GM12878 (cell line): ENCODE measurements around the gene ZNF672. TPM values are rescaled to one million over a fixed set of nuclear protein-coding genes. Genes with fewer than 3 reads are reported as not detected.

Source experiments
- ATAC-seq: fragments of 200-7000 bp; cut with Tn5 transposase; 3 replicates; pipeline ENCODE4 v1.9.1; 2020; ENCODE audit warnings: mild to moderate bottlenecking, moderate library complexity
- BruUV-seq: library from RNA; stranded (reverse); fragments of 400-500 nt; replicated peaks from 2 replicates; lab custom pipeline; 2021; lab: Mats Ljungman, UMichigan
- CTCF ChIA-PET: fragments of 300-600 bp; sonication (Branson Sonifier 250); formaldehyde crosslinking; extraction: SDS; loops from one replicate; lab custom pipeline; 2021; ENCODE audit warnings: inconsistent platforms; lab: Yijun Ruan, JAX
- POLR2A ChIA-PET: fragments of 350-600 bp; formaldehyde crosslinking; extraction: SDS; loops from one replicate; lab custom pipeline; 2021; ENCODE audit warnings: inconsistent platforms; lab: Charles Lee
- RAD21 ChIA-PET: fragments of 300-600 bp; sonication (Branson Sonifier 250); formaldehyde crosslinking; loops from one replicate; lab custom pipeline; 2023; ENCODE audit warnings: antibody characterized with exemption; ENCODE audit not compliant: unreplicated experiment; lab: Charles Lee
- SMC1A ChIA-PET: fragments of 300-600 bp; sonication (Branson Sonifier 250); formaldehyde crosslinking; loops from one replicate; lab custom pipeline; 2023; ENCODE audit not compliant: unreplicated experiment, uncharacterized antibody; lab: Charles Lee
- DNase-seq: peaks from one replicate; pipeline ENCODE4 v3.0.0-alpha.2; 2011; ENCODE audit warnings: low read depth, low spot score
- FAIRE-seq: peaks from 3 replicates; lab custom pipeline; 2011; peaks lifted over from hg19 to GRCh38; lab: Jason Lieb, UNC
- H2AFZ ChIP-seq: 2 replicates; pipeline ENCODE4 v1.6.0; 2011; ENCODE audit warnings: low read depth, low read length, control low read depth; ENCODE audit not compliant: control insufficient read depth
- H3K27ac ChIP-seq: 2 replicates; pipeline ENCODE4 v1.5.1; 2011; ENCODE audit warnings: control low read depth; ENCODE audit not compliant: control insufficient read depth, insufficient read depth
- H3K27me3 ChIP-seq, 2 experiments: replicated peaks in 1 of 2; 2 replicates each; pipeline versions ENCODE4 v1.6.0 to v1.6.1; 2011; ENCODE audit warnings: low read length in 1 of 2; ENCODE audit not compliant: control insufficient read depth in 2 of 2, insufficient read depth in 2 of 2
- H3K36me3 ChIP-seq, 2 experiments: 2 replicates each; pipeline ENCODE4 v1.5.1; 2011; ENCODE audit warnings: low read length in 1 of 2; ENCODE audit not compliant: control insufficient read depth in 2 of 2, insufficient read depth in 2 of 2
- H3K4me1 ChIP-seq: 2 replicates; pipeline ENCODE4 v1.6.1; 2011; ENCODE audit warnings: mild to moderate bottlenecking, low read length, moderate library complexity, mixed read lengths; ENCODE audit not compliant: control insufficient read depth, insufficient read depth
- H3K4me2 ChIP-seq: 2 replicates; pipeline ENCODE4 v1.6.0; 2011; ENCODE audit warnings: control low read depth; ENCODE audit not compliant: control insufficient read depth, insufficient read depth
- H3K4me3 ChIP-seq: fragments of 200-600 bp; sonication (generic); 2 replicates; pipeline ENCODE4 v1.5.1; 2016
- H3K79me2 ChIP-seq: 2 replicates; pipeline ENCODE4 v1.6.0; 2011; ENCODE audit warnings: low read length; ENCODE audit not compliant: control insufficient read depth, insufficient read depth
- H3K9ac ChIP-seq: 2 replicates; pipeline ENCODE4 v1.8.0; 2011; ENCODE audit warnings: low read length, control low read depth, mixed read lengths; ENCODE audit not compliant: control insufficient read depth, insufficient read depth
- H3K9me3 ChIP-seq: replicated peaks from 3 replicates; pipeline ENCODE4 v1.5.1; 2011; ENCODE audit warnings: mild to moderate bottlenecking, low read length; ENCODE audit not compliant: control insufficient read depth, insufficient read depth
- H4K20me1 ChIP-seq: 2 replicates; pipeline ENCODE4 v1.6.0; 2011; ENCODE audit not compliant: control insufficient read depth, insufficient read depth
- CEBPZ ChIP-seq: fragments of 150-350 bp; IDR thresholded peaks from 2 replicates; pipeline ENCODE4 v1.6.1; 2016; ENCODE audit warnings: low read depth, low read length
- EP300 ChIP-seq, 2 experiments: fragments of 150-350 bp in 1 of 2; IDR thresholded peaks; 2 replicates each; pipeline ENCODE4 v1.6.1; 2011 to 2012; ENCODE audit warnings: low read depth in 2 of 2, low read length in 2 of 2, borderline replicate concordance in 1 of 2, improper control_type of control experiment in 1 of 2, inconsistent platforms in 1 of 2; ENCODE audit not compliant: control insufficient read depth in 1 of 2
- HDAC6 ChIP-seq: fragments of 200-600 bp; sonication (generic); IDR thresholded peaks from one replicate; pipeline ENCODE4 v1.8.0; 2017; ENCODE audit warnings: antibody characterized with exemption; ENCODE audit not compliant: unreplicated experiment
- IRF5 ChIP-seq: fragments of 450-650 bp; IDR thresholded peaks from 2 replicates; pipeline ENCODE4 v1.6.1; 2017; ENCODE audit warnings: borderline replicate concordance
- JUNB ChIP-seq: IDR thresholded peaks from 2 replicates; pipeline ENCODE4 v1.6.1; 2016; ENCODE audit warnings: antibody characterized with exemption, mild to moderate bottlenecking
- KLF5 ChIP-seq: fragments of 450-650 bp; IDR thresholded peaks from 2 replicates; pipeline ENCODE4 v1.6.1; 2014; ENCODE audit warnings: mild to moderate bottlenecking; ENCODE audit not compliant: partially characterized antibody
- MTA2 ChIP-seq: fragments of 450-650 bp; IDR thresholded peaks from 2 replicates; pipeline ENCODE4 v1.6.1; 2016; ENCODE audit warnings: low read depth, mild to moderate bottlenecking, moderate library complexity
- MXI1 ChIP-seq: fragments of 150-350 bp; IDR thresholded peaks from 2 replicates; pipeline ENCODE4 v1.6.1; 2011; ENCODE audit warnings: low read depth, mild to moderate bottlenecking, inconsistent platforms, low read length, improper control_type of control experiment
- SKIL ChIP-seq: fragments of 450-650 bp; IDR thresholded peaks from 2 replicates; pipeline ENCODE4 v1.6.1; 2017; ENCODE audit warnings: mild to moderate bottlenecking, low read depth, inconsistent platforms; ENCODE audit not compliant: poor library complexity, severe bottlenecking
- SP1 ChIP-seq: IDR thresholded peaks from one replicate; pipeline ENCODE4 v1.6.1; 2011; ENCODE audit warnings: low read depth, low read length
- SUZ12 ChIP-seq: fragments of 200-600 bp; sonication (generic); IDR thresholded peaks from one replicate; pipeline ENCODE4 v1.6.1; 2018; ENCODE audit warnings: antibody characterized with exemption, mild to moderate bottlenecking; ENCODE audit not compliant: unreplicated experiment
- TAF1 ChIP-seq: IDR thresholded peaks from 2 replicates; pipeline ENCODE4 v1.6.1; 2011; ENCODE audit warnings: mild to moderate bottlenecking, low read depth, low read length, borderline replicate concordance
- TCF12 ChIP-seq: IDR thresholded peaks from 2 replicates; pipeline ENCODE4 v1.6.1; 2011; ENCODE audit warnings: low read depth, mild to moderate bottlenecking, low read length
- USF2 ChIP-seq: IDR thresholded peaks from 2 replicates; pipeline ENCODE4 v1.6.1; 2011; ENCODE audit warnings: low read depth, low read length, improper control_type of control experiment, borderline replicate concordance
- WGBS: methylation state at CpG from one replicate; pipeline ENCODE4 v1.1.6; 2016; ENCODE audit warnings: low lambda C conversion rate; ENCODE audit not compliant: insufficient replicate concordance, insufficient coverage; ENCODE audit errors: missing lambda C conversion rate; 5-methylcytosine and 5-hydroxymethylcytosine counted together
- in situ Hi-C: fragments of 300-500 bp; cut with MboI; formaldehyde crosslinking; loops from 9 replicates; pipeline ENCODE4 v1.14.3; 2018; ENCODE audit warnings: mixed read lengths
- intact Hi-C: fragments of 100-400 bp; cut with micrococcal nuclease; formaldehyde crosslinking; loops from one replicate; pipeline ENCODE4 v1.14.2; 2022; ENCODE audit not compliant: unreplicated experiment
- polyA plus RNA-seq, 11 experiments: library from polyadenylated mRNA; depleted of rRNA in 4 of 11; unstranded in 6 of 11; stranded (reverse) in 5 of 11; fragments of >200 nt; fragmentation: Nextera tagmentation in 4 of 11; fragmentation: Illumina TruSeq in 1 of 11; extraction: Ambion mirVana in 4 of 11; extraction: Trizol in 1 of 11; gene quantifications; 1 replicate in 1 of 11; 2 replicates in 10 of 11; pipeline versions ENCODE4 v1.2.1 to v1.2.3, GENCODE V29; 2011 to 2016; ENCODE audit warnings: inconsistent platforms in 2 of 11, missing spikeins in 2 of 11, low read depth in 1 of 11
- total RNA-seq, 4 experiments: library from RNA; depleted of rRNA in 3 of 4; stranded (reverse); fragments of >200 nt in 3 of 4; fragmentation: Illumina TruSeq in 1 of 4; extraction: Trizol in 1 of 4; gene quantifications; 2 replicates each; pipeline versions ENCODE4 v1.2.1 to v1.2.3, GENCODE V29; 2013 to 2021

The ZNF672 gene
- total and polyA plus RNA-seq, 10 of the 15 experiments (the other 5 are each of a cell fraction or from before 2014, with no cell fraction given): 2.9 to 51.3 (median 39.8) TPM

GRCh38 chr1:248860007-248860406, 22.0 kb downstream of the ZNF672 start (continued):
- TF ChIP-seq SP1 (no peak), SUZ12 (no peak)

GRCh38 chr1:248861616-248862015, 23.6 kb downstream of the ZNF672 start:
- FAIRE-seq (no peak), ATAC-seq (no peak), DNase-seq (no peak)
- BruUV-seq: no TSS peak
- ChIA-PET POLR2A (interaction anchor here (0.6 to 2.5 kb wide), 6 partner anchors 8 to 36 kb away, joined by 4 to 10 read pairs (median 6); partner anchors contain the start of genes SH3BP5L and ZNF672), RAD21 (interaction anchor here (1.0 to 2.8 kb wide), 3 partner anchors 12 to 42 kb away, joined by 3 to 11 read pairs (median 3); no protein-coding TSS in a partner anchor), SMC1A (interaction anchor here (1.1 to 4.3 kb wide), 5 partner anchors 11 to 35 kb away, joined by 3 to 24 read pairs (median 6); partner anchors contain the start of gene SH3BP5L), CTCF (interaction anchor here (0.9 to 6.9 kb wide), 7 partner anchors 12 to 439 kb away, joined by 3 to 52 read pairs (median 4); partner anchors contain the start of gene ZNF672)
- no peak overlapping the region for H3K4me2 ChIP-seq
- no peak overlapping the region for H3K27ac ChIP-seq
- H3K4me1 ChIP-seq: peaks cover 11% of the 10 kb centered on the region
- WGBS: 93% methylated on average over 2 of the region's 2 CpGs
- no peak overlapping the region for H3K9ac ChIP-seq
- no peaks in the 10 kb centered on the region; a peak in 1 of 4 replicates for H3K36me3 ChIP-seq
- H3K27me3 ChIP-seq: no peaks in the 10 kb centered on the region
- H2AFZ ChIP-seq: no peak overlapping the region
- peaks cover 18% of the 10 kb centered on the region for H3K79me2 ChIP-seq
- in situ Hi-C loops (no loop called here), intact Hi-C loops (no loop called here)
- H4K20me1 ChIP-seq: no peaks in the 10 kb centered on the region
- H3K9me3 ChIP-seq: no peaks in the 10 kb centered on the region
- no peak overlapping the region for H3K4me3 ChIP-seq
- TF ChIP-seq SUZ12 (no peak), SKIL (no peak), TAF1 (no peak), HDAC6 (no peak), KLF5 (no peak), IRF5 (no peak), MXI1 (no peak), CEBPZ (no peak), JUNB (no peak), USF2 (no peak), MTA2 (no peak), TCF12 (no peak), EP300 (IDR thresholded peaks at IDR 0.05; ENCODE audit: borderline replicate concordance in 1 of 2, control insufficient read depth in 1 of 2, low read depth in 2 of 2, low read length in 2 of 2) (no peak)
